ENCODE results near the gene LHFPL6. TPM values are rescaled to one million over a fixed set of nuclear protein-coding genes. Genes with fewer than 3 reads are reported as not detected.
A peak's percentile ranks its signal among the peaks of the same experiment; 100 is the strongest.

Gene LHFPL6
- total RNA-seq, 4 donors from 2014 or later = 3.7 to 40.4 (median 8.0) TPM

DNA sequence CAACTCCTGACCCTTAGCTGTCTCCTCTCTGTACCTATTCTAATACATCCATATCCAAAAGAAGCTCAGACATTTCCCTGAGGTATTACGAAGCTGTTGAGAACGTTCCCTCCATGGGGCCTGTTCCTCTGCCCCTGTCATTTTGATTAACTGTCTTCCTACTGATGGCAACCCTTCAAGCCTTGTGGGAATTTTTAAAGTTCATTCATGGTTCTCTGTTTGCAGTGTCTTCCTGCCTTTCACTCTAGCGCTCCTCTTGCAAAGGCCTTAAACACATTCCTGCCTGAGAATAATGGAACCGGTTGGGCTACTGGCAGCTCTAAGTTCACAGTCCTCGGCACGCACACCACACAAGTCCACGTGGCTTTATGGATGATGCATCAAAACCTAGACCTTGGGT, 66.1 kb downstream of the LHFPL6 start:
- H3K4me1 ChIP-seq = peaks cover 0 to 16% (median 0%) of the 10 kb centered on the region in 3 donors
- TF ChIP-seq CTCF (IDR thresholded peaks at IDR 0.05) (no peak), POLR2A (IDR thresholded peaks at IDR 0.05) (no peak)
- DNase-seq = no peak

DNA sequence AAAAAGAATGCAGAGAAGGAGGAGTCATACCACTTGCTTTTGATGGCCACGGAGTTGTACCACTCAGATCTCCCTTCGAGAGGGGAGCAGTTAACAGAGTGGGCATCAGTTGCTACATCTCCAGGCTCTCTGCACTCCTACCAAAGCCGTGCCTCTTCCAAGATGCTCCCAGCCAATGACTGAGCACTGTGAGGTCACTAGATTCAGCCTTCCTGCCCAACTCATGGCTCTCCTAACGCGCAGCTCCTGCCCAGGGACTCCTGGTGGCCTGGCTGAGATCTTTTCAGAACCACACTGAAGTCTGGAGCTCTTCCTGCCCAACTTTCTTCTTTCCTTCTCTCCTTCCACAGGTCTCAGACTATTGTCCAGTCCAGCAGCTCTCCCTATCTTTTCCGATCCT, 66.7 kb downstream of the LHFPL6 start:
- H3K9me3 ChIP-seq = no peaks in the 10 kb centered on the region
- no peak overlapping the region for H3K4me3 ChIP-seq
- peak overlapping the region in 1 of 4 donors; percentile 2 for H3K27ac ChIP-seq
- no peak for TF ChIP-seq CTCF (IDR thresholded peaks at IDR 0.05)
- no peak for TF ChIP-seq POLR2A (IDR thresholded peaks at IDR 0.05)
- H3K27me3 ChIP-seq = no peaks in the 10 kb centered on the region
- 84 to 92% methylated on average over 6 of the region's 6 CpGs for WGBS, 2 donors
- H3K36me3 ChIP-seq = no peaks in the 10 kb centered on the region
- peaks cover 0 to 23% (median 3%) of the 10 kb centered on the region in 3 donors for H3K4me1 ChIP-seq
- intact Hi-C loops (cut with DNase I) = no loop called here
- DNase-seq = no peak

More for the DNA sequence above, 66.1 kb downstream of the LHFPL6 start:
- Histone ChIP-seq H3K36me3 (no peaks in the 10 kb centered on the region), H3K27me3 (no peaks in the 10 kb centered on the region), H3K4me3 (no peak overlapping the region), H3K27ac (no peak overlapping the region), H3K9me3 (no peaks in the 10 kb centered on the region)
- intact Hi-C loops (cut with DNase I) = no loop called here
- 22 to 39% methylated on average over 7 of the region's 7 CpGs for WGBS, 2 donors

GRCh38 chr13:39533651-39534150, 69.3 kb downstream of the LHFPL6 start:
- WGBS, 2 donors = 36 to 53% methylated on average over 3 of the region's 3 CpGs
- H3K4me1 ChIP-seq = peaks cover 0 to 34% (median 3%) of the 10 kb centered on the region in 3 donors
- H3K4me3 ChIP-seq = no peak overlapping the region
- H3K27me3 ChIP-seq = no peaks in the 10 kb centered on the region
- H3K27ac ChIP-seq = no peak overlapping the region
- no peaks in the 10 kb centered on the region for H3K36me3 ChIP-seq
- intact Hi-C loops (cut with DNase I) = no loop called here
- DNase-seq = no peak
- H3K9me3 ChIP-seq = no peaks in the 10 kb centered on the region
- TF ChIP-seq POLR2A (IDR thresholded peaks at IDR 0.05) (no peak), CTCF (IDR thresholded peaks at IDR 0.05) (no peak)

GRCh38 chr13:39531646-39532045, 71.3 kb downstream of the LHFPL6 start:
- Histone ChIP-seq H3K4me1 (peaks cover 0 to 32% (median 3%) of the 10 kb centered on the region in 3 donors), H3K9me3 (no peaks in the 10 kb centered on the region), H3K4me3 (no peak overlapping the region), H3K36me3 (no peaks in the 10 kb centered on the region), H3K27ac (no peak overlapping the region), H3K27me3 (no peaks in the 10 kb centered on the region)
- WGBS, 2 donors = 71 to 77% methylated on average over 6 of the region's 6 CpGs
- DNase-seq = no peak
- TF ChIP-seq CTCF (IDR thresholded peaks at IDR 0.05) (no peak), POLR2A (IDR thresholded peaks at IDR 0.05) (no peak)
- intact Hi-C loops (cut with DNase I) = no loop called here

DNA sequence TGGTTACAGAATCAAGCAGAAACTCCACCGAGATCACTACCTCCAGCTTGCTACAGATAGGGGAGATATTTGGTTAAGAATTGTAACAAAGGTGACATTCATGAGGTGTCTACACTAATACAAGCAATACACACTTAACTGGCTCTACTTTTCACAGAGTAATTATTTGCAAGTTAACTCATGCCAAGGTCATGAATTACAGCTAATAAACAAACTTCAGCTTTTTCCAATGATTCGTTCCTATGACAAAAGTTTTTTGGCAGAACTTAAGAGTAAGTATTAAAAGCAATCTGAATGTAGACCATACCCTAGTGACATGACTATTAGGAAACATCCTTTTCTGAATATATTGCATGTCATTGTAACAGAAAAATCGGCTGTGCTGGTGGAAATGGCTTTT, 72.1 kb downstream of the LHFPL6 start:
- H3K9me3 ChIP-seq = no peaks in the 10 kb centered on the region
- no peak for DNase-seq
- 29 to 31% methylated on average over 3 of the region's 3 CpGs for WGBS, 2 donors
- H3K4me3 ChIP-seq = no peak overlapping the region
- no peaks in the 10 kb centered on the region for H3K27me3 ChIP-seq
- H3K36me3 ChIP-seq = no peaks in the 10 kb centered on the region
- intact Hi-C loops (cut with DNase I) = no loop called here
- H3K27ac ChIP-seq = no peak overlapping the region
- H3K4me1 ChIP-seq = peaks cover 0 to 27% (median 3%) of the 10 kb centered on the region in 3 donors
- no peak for TF ChIP-seq POLR2A (IDR thresholded peaks at IDR 0.05)
- TF ChIP-seq CTCF (IDR thresholded peaks at IDR 0.05) = no peak

Data from esophagus squamous epithelium (tissue), 5 donors.